AG09309 (cell line): ENCODE results near the gene SEMA4B.

ENCODE experiments used
- DNase-seq: peaks from one replicate; pipeline ENCODE4 v3.0.0-alpha.2; 2010; ENCODE audit warnings: low read depth
- H3K4me3 ChIP-seq: 2 replicates; pipeline ENCODE4 v1.5.1; 2011; ENCODE audit warnings: mild to moderate bottlenecking, low read depth, low read length, moderate library complexity; ENCODE audit not compliant: control insufficient read depth
- TF ChIP-seq, protein P1 (sequence below): IDR thresholded peaks from 2 replicates; pipeline ENCODE4 v1.5.1; 2011; ENCODE audit warnings: mild to moderate bottlenecking, low read depth, low read length, inconsistent platforms; ENCODE audit not compliant: insufficient read depth, control insufficient read depth; ENCODE audit errors: missing control alignments

Gene SEMA4B

DNA sequence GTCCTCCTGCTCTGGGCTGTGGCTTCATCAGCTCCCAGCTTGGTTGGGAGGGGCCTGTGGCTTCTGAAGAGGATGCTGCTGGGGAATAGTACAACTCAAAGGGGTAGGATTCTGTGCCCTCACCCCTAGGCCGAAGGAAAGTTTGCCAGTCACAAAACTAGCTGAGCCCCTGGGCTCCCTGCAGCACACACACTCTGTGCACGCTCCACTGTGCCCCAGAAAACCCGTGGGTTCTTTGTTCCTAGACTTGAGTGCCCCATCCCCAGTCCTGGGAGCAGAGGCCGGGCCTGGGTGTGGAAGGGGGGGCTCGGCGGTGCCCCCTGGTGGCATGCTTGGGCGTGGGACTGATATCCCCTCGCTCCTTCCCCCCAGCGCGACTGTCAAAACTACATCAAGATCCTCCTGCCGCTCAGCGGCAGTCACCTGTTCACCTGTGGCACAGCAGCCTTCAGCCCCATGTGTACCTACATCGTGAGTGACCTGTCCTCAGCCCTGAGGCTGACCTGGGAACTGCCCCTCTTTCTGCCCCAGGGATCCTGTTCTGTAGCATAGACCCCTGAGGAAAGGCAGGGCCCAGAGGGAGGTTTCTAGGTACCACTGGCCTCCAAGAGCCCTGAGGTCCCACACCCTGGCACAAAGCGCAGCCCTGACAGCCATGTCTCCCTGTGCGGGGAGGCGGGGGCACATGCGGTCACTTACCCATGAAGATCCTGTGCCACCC, 18.5 kb downstream of the SEMA4B start:
- DNase-seq: no peak
- TF ChIP-seq, protein P1, sequence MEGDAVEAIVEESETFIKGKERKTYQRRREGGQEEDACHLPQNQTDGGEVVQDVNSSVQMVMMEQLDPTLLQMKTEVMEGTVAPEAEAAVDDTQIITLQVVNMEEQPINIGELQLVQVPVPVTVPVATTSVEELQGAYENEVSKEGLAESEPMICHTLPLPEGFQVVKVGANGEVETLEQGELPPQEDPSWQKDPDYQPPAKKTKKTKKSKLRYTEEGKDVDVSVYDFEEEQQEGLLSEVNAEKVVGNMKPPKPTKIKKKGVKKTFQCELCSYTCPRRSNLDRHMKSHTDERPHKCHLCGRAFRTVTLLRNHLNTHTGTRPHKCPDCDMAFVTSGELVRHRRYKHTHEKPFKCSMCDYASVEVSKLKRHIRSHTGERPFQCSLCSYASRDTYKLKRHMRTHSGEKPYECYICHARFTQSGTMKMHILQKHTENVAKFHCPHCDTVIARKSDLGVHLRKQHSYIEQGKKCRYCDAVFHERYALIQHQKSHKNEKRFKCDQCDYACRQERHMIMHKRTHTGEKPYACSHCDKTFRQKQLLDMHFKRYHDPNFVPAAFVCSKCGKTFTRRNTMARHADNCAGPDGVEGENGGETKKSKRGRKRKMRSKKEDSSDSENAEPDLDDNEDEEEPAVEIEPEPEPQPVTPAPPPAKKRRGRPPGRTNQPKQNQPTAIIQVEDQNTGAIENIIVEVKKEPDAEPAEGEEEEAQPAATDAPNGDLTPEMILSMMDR: peak; percentile 78

GRCh38 chr15:90221246-90221900, 20.2 kb downstream of the SEMA4B start:
- DNase-seq: peak; percentile 57

More for the DNA sequence above, 18.5 kb downstream of the SEMA4B start:
- no peak overlapping the region for H3K4me3 ChIP-seq

GRCh38 chr15:90222547-90222946, 21.4 kb downstream of the SEMA4B start:
- TF ChIP-seq, protein P1: no peak
- H3K4me3 ChIP-seq: no peak overlapping the region
- DNase-seq: no peak

More at GRCh38 chr15:90221246-90221900, 20.2 kb downstream of the SEMA4B start:
- TF ChIP-seq, protein P1: peak; percentile 90
- H3K4me3 ChIP-seq: no peak overlapping the region

- TF ChIP-seq, protein P1: no peak
- H3K4me3 ChIP-seq: no peak overlapping the region
- DNase-seq: no peak
Observed at GRCh38 chr15:90223441-90224165, 22.5 kb downstream of the SEMA4B start.

- DNase-seq: no peak
- TF ChIP-seq, protein P1: no peak
- H3K4me3 ChIP-seq: no peak overlapping the region
Observed at GRCh38 chr15:90225047-90225446, 23.9 kb downstream of the SEMA4B start.

DNA sequence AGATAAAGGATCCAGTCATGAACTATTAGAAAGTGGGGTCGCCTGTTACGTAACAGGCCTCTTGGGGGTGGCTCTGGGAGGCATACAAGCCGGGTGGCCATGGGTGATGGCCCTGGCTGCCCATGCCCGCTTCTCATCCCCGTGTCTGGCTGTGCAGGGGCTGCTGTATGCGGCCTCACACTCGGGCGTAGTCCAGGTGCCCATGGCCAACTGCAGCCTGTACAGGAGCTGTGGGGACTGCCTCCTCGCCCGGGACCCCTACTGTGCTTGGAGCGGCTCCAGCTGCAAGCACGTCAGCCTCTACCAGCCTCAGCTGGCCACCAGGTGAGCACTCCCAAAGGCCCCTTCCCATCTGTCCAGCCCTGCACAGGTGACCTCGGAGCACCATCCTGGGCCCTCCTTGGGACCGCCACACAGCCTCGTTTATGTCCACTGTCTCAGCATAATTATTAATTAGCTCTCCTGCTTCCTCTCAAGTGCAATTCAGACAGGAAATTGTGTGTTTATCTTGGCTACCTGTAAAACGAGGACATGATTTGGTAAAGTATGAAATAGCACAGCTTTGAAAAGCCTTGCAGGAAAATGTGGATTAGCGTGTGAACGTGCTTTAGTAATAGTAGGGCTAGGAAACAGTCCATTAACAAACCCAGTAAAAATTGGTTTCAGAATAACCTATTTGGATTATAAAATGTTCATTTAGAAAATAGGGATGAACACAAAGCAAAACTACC, 24.5 kb downstream of the SEMA4B start:
- H3K4me3 ChIP-seq: no peak overlapping the region
- TF ChIP-seq, protein P1: no peak
- DNase-seq: no peak
